Mucosa of descending colon (tissue), 3 donors: Measurements from ENCODE around the gene DOCK4. TPM values are rescaled to one million over a fixed set of nuclear protein-coding genes. Genes with fewer than 3 reads are reported as not detected.
"Not testable (repeated sequence)": the region's sequence is repeated elsewhere in the genome, so short reads cannot be mapped to it uniquely, and the experiment has no call there.

ENCODE experiments used
- ATAC-seq: fragments of 200-7000 bp; cut with Tn5 transposase; one replicate; pipeline ENCODE4 v1.9.1; 2020; ENCODE audit warnings: mild to moderate bottlenecking, moderate library complexity
- DNase-seq, 3 donors: peaks; one replicate each; pipeline ENCODE4 v3.0.0-alpha.2; 2020
- H3K36me3 ChIP-seq: fragments of 200-600 bp; one replicate; pipeline ENCODE4 v1.8.0; 2021; ENCODE audit warnings: low read depth, mild to moderate bottlenecking
- H3K4me1 ChIP-seq: fragments of 200-600 bp; one replicate; pipeline ENCODE4 v1.8.0; 2021; ENCODE audit warnings: low read depth, mild to moderate bottlenecking
- H3K4me3 ChIP-seq: fragments of 200-600 bp; one replicate; pipeline ENCODE4 v1.8.0; 2021; ENCODE audit warnings: mild to moderate bottlenecking
- H3K9me3 ChIP-seq: fragments of 200-600 bp; one replicate; pipeline ENCODE4 v1.8.0; 2021; ENCODE audit warnings: mild to moderate bottlenecking
- intact Hi-C, 2 donors: fragments of 100-400 bp; cut with DNase I in 1 of 2; cut with micrococcal nuclease in 1 of 2; formaldehyde crosslinking; loops; one replicate each; pipeline versions ENCODE4 v1.11.0 to v1.11.1; 2022; cut with DNase I, micrococcal nuclease
- total RNA-seq, 3 donors: library from RNA; stranded (reverse); fragmentation: NEBNext Ultra II Directional in 2 of 3; extraction: Animal tissue kit (Norgen Biotek cat#: 25700) in 2 of 3; gene quantifications; one replicate each; pipeline versions ENCODE4 v1.2.1 to v1.2.4, GENCODE V29; 2021 to 2023
- TF ChIP-seq, protein P1 (sequence below): fragments of 200-600 bp; IDR thresholded peaks from one replicate; pipeline ENCODE4 v1.8.0; 2022; ENCODE audit warnings: antibody characterized with exemption, mild to moderate bottlenecking
- donor health status: DM: no; HTN: no; CAD: no; lungs with moderate emphysema.
- donor health status: DM: no; HTN: no; CAD: no.
- donor health status: DM: no; HTN: yes; CAD: no.

Gene DOCK4
- total RNA-seq, 3 donors from 2014 or later = 9.2 to 18.4 (median 12.7) TPM

DNA sequence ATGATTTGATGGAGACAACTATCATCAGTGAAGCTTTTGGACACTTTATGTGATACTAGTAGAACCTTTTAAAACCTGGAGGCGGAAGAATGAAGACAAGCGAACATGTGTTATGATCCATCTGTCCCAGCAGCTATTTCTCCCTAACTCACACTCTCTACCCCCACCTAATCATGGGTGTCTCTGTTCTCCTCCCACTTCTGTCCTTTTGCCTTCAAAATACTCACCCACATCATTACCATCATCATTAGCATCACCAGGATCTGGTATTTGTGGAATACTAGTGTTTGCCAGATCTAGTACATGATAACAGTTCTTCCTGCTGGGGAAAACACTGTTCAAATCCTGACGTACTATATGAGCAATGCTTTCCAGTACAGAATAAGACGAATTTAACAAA is 287.7 kb downstream of the DOCK4 start:
- ATAC-seq = no peak
- TF ChIP-seq, protein P1, sequence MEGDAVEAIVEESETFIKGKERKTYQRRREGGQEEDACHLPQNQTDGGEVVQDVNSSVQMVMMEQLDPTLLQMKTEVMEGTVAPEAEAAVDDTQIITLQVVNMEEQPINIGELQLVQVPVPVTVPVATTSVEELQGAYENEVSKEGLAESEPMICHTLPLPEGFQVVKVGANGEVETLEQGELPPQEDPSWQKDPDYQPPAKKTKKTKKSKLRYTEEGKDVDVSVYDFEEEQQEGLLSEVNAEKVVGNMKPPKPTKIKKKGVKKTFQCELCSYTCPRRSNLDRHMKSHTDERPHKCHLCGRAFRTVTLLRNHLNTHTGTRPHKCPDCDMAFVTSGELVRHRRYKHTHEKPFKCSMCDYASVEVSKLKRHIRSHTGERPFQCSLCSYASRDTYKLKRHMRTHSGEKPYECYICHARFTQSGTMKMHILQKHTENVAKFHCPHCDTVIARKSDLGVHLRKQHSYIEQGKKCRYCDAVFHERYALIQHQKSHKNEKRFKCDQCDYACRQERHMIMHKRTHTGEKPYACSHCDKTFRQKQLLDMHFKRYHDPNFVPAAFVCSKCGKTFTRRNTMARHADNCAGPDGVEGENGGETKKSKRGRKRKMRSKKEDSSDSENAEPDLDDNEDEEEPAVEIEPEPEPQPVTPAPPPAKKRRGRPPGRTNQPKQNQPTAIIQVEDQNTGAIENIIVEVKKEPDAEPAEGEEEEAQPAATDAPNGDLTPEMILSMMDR = no peak
- no peaks in the 10 kb centered on the region for H3K36me3 ChIP-seq
- no peak overlapping the region for H3K4me3 ChIP-seq
- H3K4me1 ChIP-seq = no peaks in the 10 kb centered on the region
- intact Hi-C loops = no loop called here
- H3K9me3 ChIP-seq = no peaks in the 10 kb centered on the region
- DNase-seq = no peak

DNA sequence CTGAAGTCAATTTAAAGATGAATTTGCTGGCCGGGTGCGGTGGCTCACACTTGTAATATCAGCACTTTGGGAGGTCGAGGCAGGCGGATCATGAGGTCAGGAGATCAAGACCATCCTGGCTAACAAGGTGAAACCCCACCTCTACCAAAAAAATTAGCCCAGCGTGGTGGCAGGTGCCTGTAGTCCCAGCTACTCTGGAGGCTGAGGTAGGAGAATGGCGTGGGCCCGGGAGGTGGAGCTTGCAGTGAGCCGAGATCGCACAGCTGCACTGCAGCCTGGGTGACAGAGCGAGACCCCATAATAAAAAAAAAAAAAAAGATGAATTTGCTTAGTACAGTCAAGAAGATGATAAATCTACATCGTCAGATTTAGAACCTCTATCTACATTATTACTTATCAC is 288.8 kb downstream of the DOCK4 start:
- H3K9me3 ChIP-seq, ATAC-seq, intact Hi-C loops, H3K4me1 ChIP-seq, H3K4me3 ChIP-seq, DNase-seq, H3K36me3 ChIP-seq: not testable (repeated sequence)

DNA sequence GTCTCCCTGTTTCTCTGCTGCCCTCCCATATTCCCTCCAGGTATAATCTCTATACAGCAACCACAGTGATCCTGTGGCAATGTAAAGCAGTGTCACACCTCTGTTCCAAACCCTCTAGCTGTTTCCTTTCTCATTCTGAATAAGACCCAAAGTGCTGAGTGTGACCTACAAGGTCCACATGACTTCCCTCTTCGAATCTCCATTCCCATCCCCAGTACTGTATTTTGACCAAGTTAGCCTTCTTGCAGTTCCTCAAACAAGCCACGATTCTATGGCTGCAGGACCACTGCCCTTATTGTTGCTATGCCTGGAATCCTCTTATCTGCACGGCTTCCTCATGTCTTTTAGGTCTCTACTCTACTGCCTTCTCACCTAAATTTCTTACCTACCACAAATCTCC is 291.9 kb downstream of the DOCK4 start:
- intact Hi-C loops = no loop called here
- no peaks in the 10 kb centered on the region for H3K36me3 ChIP-seq
- ATAC-seq = no peak

DNA sequence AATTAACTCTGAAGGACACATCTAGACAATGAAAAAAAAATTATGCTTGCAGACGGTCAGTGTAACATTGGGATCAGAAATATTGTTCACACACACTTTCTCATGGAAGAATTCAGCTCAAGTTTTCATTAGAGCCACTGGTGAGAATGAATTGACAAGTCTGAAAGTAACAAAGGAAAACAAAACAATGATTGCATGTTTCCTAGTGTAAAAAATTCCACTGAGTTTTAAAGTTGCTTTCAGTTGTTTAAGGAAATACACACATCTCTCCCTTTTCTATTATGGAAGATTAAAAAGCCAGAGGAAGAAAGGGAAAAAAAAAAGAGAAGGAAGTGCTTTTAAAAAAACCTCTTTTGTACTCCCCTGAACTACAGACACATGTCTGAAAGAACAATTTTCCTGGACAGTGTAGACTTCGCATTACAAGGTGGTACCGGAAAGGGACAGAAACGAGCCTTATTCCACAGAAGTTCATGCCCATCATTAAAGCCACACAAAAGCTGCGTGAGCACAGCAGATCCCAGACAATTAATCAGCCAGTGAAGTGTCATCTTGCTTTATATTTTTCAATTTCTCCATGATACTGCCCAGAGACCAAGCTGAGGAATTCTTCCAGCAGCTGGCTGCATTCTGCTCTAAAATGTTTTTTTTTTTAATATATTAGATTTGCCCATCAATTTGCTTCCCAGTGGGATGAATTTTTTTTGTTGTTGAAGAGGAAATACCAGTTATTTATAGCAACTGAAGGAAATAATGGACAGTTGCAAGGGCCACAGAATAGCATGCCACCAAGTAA is 294.8 kb downstream of the DOCK4 start:
- ATAC-seq (no peak), DNase-seq (no peak)
- no peaks in the 10 kb centered on the region for H3K9me3 ChIP-seq

More for the DNA sequence above, 291.9 kb downstream of the DOCK4 start:
- Histone ChIP-seq H3K9me3 (no peaks in the 10 kb centered on the region), H3K4me3 (no peak overlapping the region), H3K4me1 (no peaks in the 10 kb centered on the region)
- TF ChIP-seq, protein P1 = no peak
- DNase-seq = no peak

DNA sequence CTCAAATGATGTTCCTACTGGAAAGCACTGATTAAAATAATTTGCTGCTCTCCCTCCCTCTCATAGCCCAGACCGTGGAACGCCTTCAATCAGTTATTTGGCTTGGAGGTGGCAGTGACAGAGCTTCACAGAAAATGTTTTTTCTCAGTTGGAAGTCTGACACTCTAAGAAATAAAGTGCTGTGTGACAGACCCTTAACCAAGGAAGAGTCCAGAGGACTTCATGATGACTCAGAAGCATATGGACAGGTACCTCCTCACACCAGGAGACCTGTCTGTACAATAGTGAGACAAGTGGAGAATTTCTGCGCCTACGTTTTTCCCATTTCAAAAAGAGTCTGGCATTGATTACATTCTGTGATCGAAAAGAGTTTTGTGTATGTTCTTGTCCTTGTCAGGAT is 295.5 kb downstream of the DOCK4 start:
- Histone ChIP-seq H3K4me3 (no peak overlapping the region), H3K4me1 (no peaks in the 10 kb centered on the region), H3K36me3 (no peaks in the 10 kb centered on the region), H3K9me3 (no peaks in the 10 kb centered on the region)
- intact Hi-C loops = no loop called here
- no peak for ATAC-seq
- DNase-seq = no peak
- TF ChIP-seq, protein P1 = no peak

More for the DNA sequence above, 294.8 kb downstream of the DOCK4 start:
- H3K36me3 ChIP-seq = no peaks in the 10 kb centered on the region
- H3K4me1 ChIP-seq = no peaks in the 10 kb centered on the region
- no peak overlapping the region for H3K4me3 ChIP-seq
- intact Hi-C loops = no loop called here
- TF ChIP-seq, protein P1 = no peak

DNA sequence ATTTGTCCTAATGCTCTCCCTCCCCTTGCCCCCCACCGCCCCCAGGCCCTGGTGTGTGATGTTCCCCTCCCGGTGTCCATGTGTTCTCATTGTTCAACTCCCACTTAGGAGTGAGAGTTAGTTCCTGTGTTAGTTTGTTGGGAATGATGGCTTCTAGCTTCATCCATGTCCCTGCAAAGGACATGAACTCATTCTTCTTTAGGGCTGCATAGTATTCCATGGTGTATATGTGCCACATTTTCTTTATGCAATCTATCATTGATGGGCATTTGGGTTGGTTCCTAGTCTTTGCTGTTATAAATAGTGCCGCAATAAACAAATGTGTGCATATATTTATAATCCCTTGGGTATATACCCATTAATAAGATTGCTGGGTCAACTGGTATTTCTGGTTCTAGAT is 297.5 kb downstream of the DOCK4 start:
- H3K4me3 ChIP-seq, DNase-seq, H3K9me3 ChIP-seq, intact Hi-C loops, ATAC-seq, H3K4me1 ChIP-seq, H3K36me3 ChIP-seq: not testable (repeated sequence)

DNA sequence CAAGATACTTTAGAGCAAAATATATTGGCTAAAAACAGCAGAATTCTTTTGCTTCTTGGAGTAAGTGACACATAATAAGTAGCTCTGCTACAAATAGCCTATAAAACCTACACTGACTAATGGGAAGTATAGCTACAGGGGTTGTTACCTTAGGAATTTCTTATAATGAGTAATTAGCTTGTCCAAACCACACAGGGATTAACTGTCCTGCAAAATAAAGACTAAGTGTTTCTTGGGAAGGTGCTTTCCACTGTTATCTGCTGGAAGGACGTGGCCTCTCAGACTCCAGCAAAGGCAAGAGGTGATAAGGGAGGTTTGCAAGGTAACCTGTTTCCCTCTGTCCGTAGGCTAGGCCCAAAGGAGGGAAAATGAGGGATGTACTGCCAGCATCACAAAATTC is 302.4 kb downstream of the DOCK4 start:
- H3K4me1 ChIP-seq = no peaks in the 10 kb centered on the region
- no peak overlapping the region for H3K4me3 ChIP-seq
- H3K36me3 ChIP-seq = no peaks in the 10 kb centered on the region
- DNase-seq (no peak), ATAC-seq (no peak)
- H3K9me3 ChIP-seq = no peaks in the 10 kb centered on the region
- intact Hi-C loops = no loop called here
- TF ChIP-seq, protein P1 = no peak
